A549 (cell line): ENCODE results near the gene EPB41L1. TPM values are rescaled to one million over a fixed set of nuclear protein-coding genes. Genes with fewer than 3 reads are reported as not detected.

ENCODE experiments used
- ATAC-seq, 2 experiments: fragments of 200-7000 bp in 1 of 2; fragments of >200 bp in 1 of 2; cut with Nextera tagmentation in 1 of 2; cut with Tn5 transposase in 1 of 2; 3 replicates each; pipeline versions ENCODE4 v1.8.0 to v1.9.1; 2018 to 2020; ENCODE audit warnings: mild to moderate bottlenecking in 1 of 2, moderate library complexity in 1 of 2
- CTCF ChIA-PET: fragments of 300-600 bp; sonication (Branson Sonifier 250); formaldehyde crosslinking; extraction: SDS; loops from one replicate; lab custom pipeline; 2021; ENCODE audit warnings: antibody characterized with exemption, inconsistent platforms; lab: Yijun Ruan, JAX
- POLR2A ChIA-PET: fragments of 350-600 bp; formaldehyde crosslinking; extraction: SDS; loops from one replicate; lab custom pipeline; 2021; ENCODE audit warnings: antibody characterized with exemption, inconsistent platforms; lab: Yijun Ruan, JAX
- DNase-seq, 2 experiments: peaks; one replicate each; pipeline versions ENCODE4 v3.0.0 to v3.0.0-alpha.2; 2011 to 2016; ENCODE audit warnings: low read depth in 1 of 2, low spot score in 1 of 2
- FAIRE-seq: peaks from 2 replicates; lab custom pipeline; 2011; peaks lifted over from hg19 to GRCh38; lab: Jason Lieb, UNC
- H3K27ac ChIP-seq, 2 experiments: fragments of >200 bp; sonication (Bioruptor Twin); formaldehyde crosslinking; 3 replicates each; pipeline ENCODE4 v1.5.1; 2016 to 2017
- H3K4me1 ChIP-seq: fragments of >200 bp; sonication (Bioruptor Twin); formaldehyde crosslinking; 3 replicates; pipeline ENCODE4 v1.6.1; 2016
- H3K4me2 ChIP-seq: fragments of >200 bp; sonication (Bioruptor Twin); formaldehyde crosslinking; 3 replicates; pipeline ENCODE4 v1.6.1; 2016
- H3K4me3 ChIP-seq: fragments of >200 bp; sonication (Bioruptor Twin); formaldehyde crosslinking; 3 replicates; pipeline ENCODE4 v1.5.1; 2016
- H3K9me3 ChIP-seq: fragments of >200 bp; sonication (Bioruptor Twin); formaldehyde crosslinking; 3 replicates; pipeline ENCODE4 v1.6.1; 2016
- BHLHE40 ChIP-seq: IDR thresholded peaks from 2 replicates; pipeline ENCODE4 v1.6.1; 2012; ENCODE audit warnings: low read depth, low read length, inconsistent platforms
- CBX8 ChIP-seq: fragments of 200-600 bp; sonication (generic); IDR thresholded peaks from 2 replicates; pipeline ENCODE4 v1.6.1; 2016
- CEBPB ChIP-seq, 2 experiments: fragments of >200 bp in 1 of 2; sonication (Bioruptor Twin) in 1 of 2; formaldehyde crosslinking in 1 of 2; IDR thresholded peaks; 2 replicates each; pipeline ENCODE4 v1.6.1; 2012 to 2016
- CHD2 ChIP-seq: fragments of 150-350 bp; IDR thresholded peaks from 2 replicates; pipeline ENCODE4 v1.6.1; 2014; ENCODE audit warnings: low read length; ENCODE audit not compliant: partially characterized antibody
- CHD4 ChIP-seq: fragments of 200-600 bp; sonication (generic); IDR thresholded peaks from 2 replicates; pipeline ENCODE4 v1.6.1; 2016; ENCODE audit warnings: antibody characterized with exemption, mild to moderate bottlenecking, borderline replicate concordance
- CTCF ChIP-seq: fragments of >200 bp; sonication (Bioruptor Twin); formaldehyde crosslinking; IDR thresholded peaks from 3 replicates; pipeline ENCODE4 v1.5.1; 2016
- E2F6 ChIP-seq: IDR thresholded peaks from 2 replicates; pipeline ENCODE4 v1.6.1; 2012; ENCODE audit warnings: low read depth, borderline replicate concordance
- EHF ChIP-seq: fragments of 250-450 bp; sonication (Bioruptor Pico); IDR thresholded peaks from 2 replicates; pipeline ENCODE4 v1.5.0; 2020; ENCODE audit warnings: mild to moderate bottlenecking
- KDM1A ChIP-seq: fragments of 200-600 bp; sonication (generic); IDR thresholded peaks from 2 replicates; pipeline ENCODE4 v1.6.1; 2016; ENCODE audit warnings: low read depth, mild to moderate bottlenecking
- MAFK ChIP-seq: fragments of 450-650 bp; IDR thresholded peaks from 2 replicates; pipeline ENCODE4 v1.6.1; 2014; ENCODE audit not compliant: partially characterized antibody
- MAX ChIP-seq: IDR thresholded peaks from 2 replicates; pipeline ENCODE4 v1.6.1; 2012
- NFE2L2 ChIP-seq: fragments of 150-350 bp; conservative IDR thresholded peaks from 2 replicates; pipeline ENCODE4 v1.6.1; 2014; ENCODE audit warnings: low read length
- POLR2A ChIP-seq: IDR thresholded peaks from 2 replicates; pipeline ENCODE4 v1.6.1; 2012; ENCODE audit warnings: mild to moderate bottlenecking, low read length
- POLR2AphosphoS2 ChIP-seq: conservative IDR thresholded peaks from 2 replicates; pipeline ENCODE4 v1.6.1; 2012; ENCODE audit warnings: low read length, improper control_type of control experiment, inconsistent platforms
- RAD21 ChIP-seq, 2 experiments: fragments of >200 bp in 1 of 2; sonication (Bioruptor Twin) in 1 of 2; formaldehyde crosslinking in 1 of 2; IDR thresholded peaks in 1 of 2; conservative IDR thresholded peaks in 1 of 2; 2 replicates in 1 of 2; 3 replicates in 1 of 2; pipeline ENCODE4 v1.6.1; 2012 to 2018; ENCODE audit warnings: inconsistent platforms in 1 of 2
- RCOR1 ChIP-seq: fragments of 150-350 bp; IDR thresholded peaks from 2 replicates; pipeline ENCODE4 v1.6.1; 2014; ENCODE audit warnings: antibody characterized with exemption, low read length, low read depth
- REST ChIP-seq: fragments of 200-600 bp; sonication (generic); IDR thresholded peaks from 2 replicates; pipeline ENCODE4 v1.6.1; 2016; ENCODE audit warnings: antibody characterized with exemption, mild to moderate bottlenecking, moderate library complexity
- RFX5 ChIP-seq: fragments of 450-650 bp; IDR thresholded peaks from 2 replicates; pipeline ENCODE4 v1.7.1; 2014; ENCODE audit warnings: antibody characterized with exemption, mild to moderate bottlenecking, moderate library complexity
- SMC3 ChIP-seq: fragments of >200 bp; sonication (Bioruptor Twin); formaldehyde crosslinking; IDR thresholded peaks from 3 replicates; pipeline ENCODE4 v1.6.1; 2018; ENCODE audit warnings: inconsistent platforms
- TP53 ChIP-seq: fragments of 250-450 bp; sonication (Bioruptor Pico); IDR thresholded peaks from 2 replicates; pipeline ENCODE4 v1.5.0; 2021; ENCODE audit warnings: mild to moderate bottlenecking, moderate library complexity
- USF2 ChIP-seq: fragments of 450-650 bp; IDR thresholded peaks from 2 replicates; pipeline ENCODE4 v1.6.1; 2014; ENCODE audit warnings: antibody characterized with exemption
- ZFP36 ChIP-seq: fragments of 450-650 bp; IDR thresholded peaks from 2 replicates; pipeline ENCODE4 v1.6.1; 2014; ENCODE audit warnings: borderline replicate concordance; ENCODE audit not compliant: partially characterized antibody
- ZSCAN20 ChIP-seq: fragments of 250-450 bp; sonication (Bioruptor Pico); IDR thresholded peaks from 2 replicates; pipeline ENCODE4 v1.8.0; 2022; ENCODE audit warnings: mild to moderate bottlenecking, moderate library complexity
- WGBS: methylation state at CpG from one replicate; pipeline ENCODE4 v1.1.6; 2017; ENCODE audit errors: missing lambda C conversion rate; 5-methylcytosine and 5-hydroxymethylcytosine counted together
- polyA plus RNA-seq, 4 experiments: library from polyadenylated mRNA; depleted of rRNA in 3 of 4; stranded (reverse); fragments of >200 nt; fragmentation: RNase III in 1 of 4; extraction: RNeasy Plus Mini Kit Qiagen cat#74134 plus additional on column Dnase treatment in 1 of 4; gene quantifications; 2 replicates in 3 of 4; 3 replicates in 1 of 4; pipeline ENCODE4 v1.2.3, GENCODE V29; 2011 to 2017

EPB41L1 gene
- polyA plus RNA-seq, 2 of the 4 experiments (the other 2 are of a cell fraction) = 45.9 to 94.4 TPM

- TF ChIP-seq USF2 = no peak
Observed at GRCh38 chr20:36272547-36273220, 118.1 kb downstream of the EPB41L1 start (continued).

GRCh38 chr20:36273414-36274180, 119.1 kb downstream of the EPB41L1 start:
- POLR2A ChIA-PET = no interaction called here
- no peak overlapping the region for H3K4me3 ChIP-seq
- TF ChIP-seq E2F6 = no peak
- TF ChIP-seq CTCF = peak; percentile 56
- no peak for TF ChIP-seq POLR2AphosphoS2
- no peak for TF ChIP-seq RFX5
- TF ChIP-seq SMC3 = peak; percentile 62; the same call in 2 of the 3 replicates
- TF ChIP-seq KDM1A = 0 out of 2 replicates have a peak, but pooled peaks have one; percentile 27
- TF ChIP-seq CEBPB (IDR thresholded peaks at IDR 0.05) = peak in 1 of 2 experiments; percentile 24; a peak in 1 of 4 replicates
- peak; percentile 54 to 64 for TF ChIP-seq RAD21 (conservative IDR thresholded peaks at IDR 0.05 in 1 of 2, IDR thresholded peaks at IDR 0.05 in 1 of 2)
- no peak overlapping the region for H3K4me2 ChIP-seq
- H3K9me3 ChIP-seq = no peaks in the 10 kb centered on the region
- H3K27ac ChIP-seq = no peak overlapping the region
- CTCF ChIA-PET = interaction anchor here (0.6 to 7.7 kb wide), 23 partner anchors 8 to 349 kb away, joined by 3 to 108 read pairs (median 3); no protein-coding TSS in a partner anchor
- H3K4me1 ChIP-seq = no peaks in the 10 kb centered on the region
- FAIRE-seq = no peak
- peak; percentile 28 to 58 for DNase-seq
- peak; percentile 41 to 69; a peak in 4 of 6 replicates for ATAC-seq
- 55% methylated on average over 12 of the region's 12 CpGs for WGBS

- ATAC-seq = no peak
- POLR2A ChIA-PET = no interaction called here
- 71% methylated on average over 17 of the region's 20 CpGs for WGBS
- TF ChIP-seq EHF (CRISPR knock-in tag) = no peak
- TF ChIP-seq RCOR1 = no peak
- no peak for TF ChIP-seq CHD4
- TF ChIP-seq TP53 = no peak
- no peak for TF ChIP-seq NFE2L2
- no peak for TF ChIP-seq CHD2
- TF ChIP-seq POLR2A = no peak
- no peak for TF ChIP-seq ZSCAN20 (CRISPR knock-in tag)
- no peak for TF ChIP-seq KDM1A
- no peak for TF ChIP-seq BHLHE40
- TF ChIP-seq CTCF = no peak
- TF ChIP-seq CBX8 = no peak
- TF ChIP-seq MAX = no peak
- no peak for TF ChIP-seq POLR2AphosphoS2
- TF ChIP-seq REST = no peak
- no peak for TF ChIP-seq ZFP36
- no peak for TF ChIP-seq MAFK
Observed at GRCh38 chr20:36274181-36274841, 119.8 kb downstream of the EPB41L1 start.

More at GRCh38 chr20:36274181-36274841, 119.8 kb downstream of the EPB41L1 start:
- no peak overlapping the region for H3K4me2 ChIP-seq
- no peaks in the 10 kb centered on the region for H3K4me1 ChIP-seq
- no peaks in the 10 kb centered on the region for H3K9me3 ChIP-seq
- FAIRE-seq (no peak), DNase-seq (no peak)
- no peak overlapping the region for H3K4me3 ChIP-seq
- no peak overlapping the region for H3K27ac ChIP-seq
- CTCF ChIA-PET = interaction anchor here (0.9 to 7.7 kb wide), 11 partner anchors 9 to 348 kb away, joined by 3 to 108 read pairs (median 4); no protein-coding TSS in a partner anchor
